OCI-M1 (cell line): ENCODE data around the gene SLC9A8.

ENCODE experiments used
- DNase-seq: peaks from one replicate; lab custom pipeline; 2025; lab: John Stamatoyannopoulos, UW

The SLC9A8 gene

GRCh38 chr20:49915380-49916145 is 102.9 kb downstream of the SLC9A8 start, which contains the start of gene SPATA2:
SPATA2 (minus strand) TSS chr20:49915529; CDS start chr20:49908490, 7,039 bp downstream.
- DNase-seq, result peak; percentile 95

GRCh38 chr20:49916146-49917002 is 103.7 kb downstream of the SLC9A8 start:
- peak; percentile 59 for DNase-seq

- no peak for DNase-seq
These were observed 105.8 kb downstream of the SLC9A8 start for GRCh38 chr20:49918446-49918845.

- DNase-seq, result no peak
These were observed 106.4 kb downstream of the SLC9A8 start for GRCh38 chr20:49919009-49919408.

- DNase-seq, result no peak
These were observed 106.8 kb downstream of the SLC9A8 start for GRCh38 chr20:49919461-49919860.

- no peak for DNase-seq
These were observed 111.6 kb downstream of the SLC9A8 start for GRCh38 chr20:49924247-49924646.

- peak; percentile 73 for DNase-seq
These were observed 113.3 kb downstream of the SLC9A8 start for GRCh38 chr20:49925901-49926454.

GRCh38 chr20:49928411-49929141 is 115.9 kb downstream of the SLC9A8 start:
- DNase-seq, result peak; percentile 94

- no peak for DNase-seq
These were observed 116.5 kb downstream of the SLC9A8 start for GRCh38 chr20:49929142-49929494.

GRCh38 chr20:49935746-49936152 is 123.1 kb downstream of the SLC9A8 start:
- no peak for DNase-seq

GRCh38 chr20:49936153-49937026 is 123.8 kb downstream of the SLC9A8 start, which contains the start of gene RNF114:
RNF114 (plus strand) TSS chr20:49936397; CDS start chr20:49936413, 16 bp downstream.
- peak; percentile 94 for DNase-seq

GRCh38 chr20:49937027-49937929 is 124.7 kb downstream of the SLC9A8 start:
- peak; percentile 33 for DNase-seq

GRCh38 chr20:49938173-49939163 is 125.8 kb downstream of the SLC9A8 start:
- no peak for DNase-seq

- DNase-seq, result no peak
These were observed 128.8 kb downstream of the SLC9A8 start for GRCh38 chr20:49941456-49941855.
